ENCODE data around the gene HBEGF.

HBEGF gene

DNA sequence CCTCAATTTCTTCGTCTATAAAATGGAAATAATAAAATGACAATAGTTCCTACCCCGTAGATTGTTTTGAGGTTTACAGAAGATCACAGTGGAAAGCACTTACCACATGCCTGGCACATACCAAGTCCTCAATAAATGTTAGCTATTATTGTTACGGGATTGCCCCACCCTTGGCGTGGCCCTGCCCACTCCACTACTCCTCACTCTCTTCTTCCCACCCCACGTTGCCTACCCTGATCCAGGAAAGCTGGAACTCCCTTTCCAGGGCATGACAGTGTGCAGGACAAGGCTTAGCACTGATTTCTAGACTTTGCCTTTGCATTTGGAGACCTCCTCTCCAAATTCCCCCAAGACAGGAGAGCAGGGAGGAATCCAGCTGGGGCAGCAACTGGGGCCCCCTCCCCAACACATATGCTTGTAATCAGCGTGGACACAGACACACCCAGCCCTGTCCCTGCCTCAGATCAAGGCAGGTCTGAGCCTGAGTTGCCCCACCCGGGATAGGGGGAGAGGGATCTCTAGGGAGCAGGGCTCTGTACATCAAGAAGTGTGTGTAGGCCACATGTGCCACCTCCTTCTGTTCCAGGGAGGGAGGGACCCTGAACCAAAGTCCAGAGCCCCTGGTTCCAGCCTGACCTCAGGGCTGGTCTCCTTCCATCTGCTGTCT is 20.3 kb upstream of the HBEGF start:
- no peak overlapping the region for H3K4me3 ChIP-seq (ENCODE audit: low read depth, low read length)
- TF ChIP-seq, protein P1, sequence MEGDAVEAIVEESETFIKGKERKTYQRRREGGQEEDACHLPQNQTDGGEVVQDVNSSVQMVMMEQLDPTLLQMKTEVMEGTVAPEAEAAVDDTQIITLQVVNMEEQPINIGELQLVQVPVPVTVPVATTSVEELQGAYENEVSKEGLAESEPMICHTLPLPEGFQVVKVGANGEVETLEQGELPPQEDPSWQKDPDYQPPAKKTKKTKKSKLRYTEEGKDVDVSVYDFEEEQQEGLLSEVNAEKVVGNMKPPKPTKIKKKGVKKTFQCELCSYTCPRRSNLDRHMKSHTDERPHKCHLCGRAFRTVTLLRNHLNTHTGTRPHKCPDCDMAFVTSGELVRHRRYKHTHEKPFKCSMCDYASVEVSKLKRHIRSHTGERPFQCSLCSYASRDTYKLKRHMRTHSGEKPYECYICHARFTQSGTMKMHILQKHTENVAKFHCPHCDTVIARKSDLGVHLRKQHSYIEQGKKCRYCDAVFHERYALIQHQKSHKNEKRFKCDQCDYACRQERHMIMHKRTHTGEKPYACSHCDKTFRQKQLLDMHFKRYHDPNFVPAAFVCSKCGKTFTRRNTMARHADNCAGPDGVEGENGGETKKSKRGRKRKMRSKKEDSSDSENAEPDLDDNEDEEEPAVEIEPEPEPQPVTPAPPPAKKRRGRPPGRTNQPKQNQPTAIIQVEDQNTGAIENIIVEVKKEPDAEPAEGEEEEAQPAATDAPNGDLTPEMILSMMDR (IDR thresholded peaks at IDR 0.05; ENCODE audit: control insufficient read depth, extremely low read depth, insufficient read depth) = no peak
- DNase-seq (ENCODE audit: low read depth) = no peak

DNA sequence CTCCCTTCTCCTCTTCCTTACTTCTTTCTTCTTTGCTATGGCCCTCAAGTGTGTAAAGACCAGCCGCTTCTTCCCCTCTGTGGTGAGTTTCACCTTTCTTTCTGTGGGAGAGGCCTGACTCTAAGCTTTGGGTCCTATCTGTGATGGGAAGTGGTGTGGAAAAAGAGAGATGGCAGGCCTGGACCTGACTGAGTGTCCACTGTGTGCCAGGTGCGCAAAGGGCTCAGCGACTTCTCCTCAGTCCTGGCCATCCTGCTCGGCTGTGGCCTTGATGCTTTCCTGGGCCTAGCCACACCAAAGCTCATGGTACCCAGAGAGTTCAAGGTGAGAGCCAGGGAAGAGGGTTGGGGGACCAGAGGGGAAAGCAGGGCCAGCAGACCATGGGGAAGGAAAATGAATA is 19.5 kb upstream of the HBEGF start:
- TF ChIP-seq, protein P1 (IDR thresholded peaks at IDR 0.05; ENCODE audit: control insufficient read depth, extremely low read depth, insufficient read depth) = no peak
- no peak for DNase-seq (ENCODE audit: low read depth)
- H3K4me3 ChIP-seq (ENCODE audit: low read depth, low read length) = no peak overlapping the region

DNA sequence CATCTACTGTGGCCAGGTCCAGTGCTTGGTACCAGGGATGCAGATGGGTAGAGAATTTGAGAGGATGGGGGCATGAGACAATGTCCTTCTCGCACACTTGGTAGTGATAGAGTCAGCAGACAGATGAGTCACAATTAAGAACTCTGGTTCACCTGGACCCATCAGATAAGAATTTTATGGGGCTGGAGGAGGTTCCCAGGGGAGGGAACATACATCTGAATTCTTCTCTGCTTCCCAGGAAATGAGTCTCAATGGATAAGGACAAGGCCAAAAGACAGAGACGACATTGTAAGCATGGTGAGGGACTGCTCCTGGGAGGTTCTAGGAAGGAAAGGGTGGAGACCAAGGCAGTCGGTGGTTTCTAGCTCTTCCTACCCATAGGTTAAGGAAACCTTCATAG is 18.9 kb upstream of the HBEGF start:
- TF ChIP-seq, protein P1 (IDR thresholded peaks at IDR 0.05; ENCODE audit: control insufficient read depth, extremely low read depth, insufficient read depth) = no peak
- H3K4me3 ChIP-seq (ENCODE audit: low read depth, low read length) = no peak overlapping the region
- peak; percentile 55 for DNase-seq (ENCODE audit: low read depth)

DNA sequence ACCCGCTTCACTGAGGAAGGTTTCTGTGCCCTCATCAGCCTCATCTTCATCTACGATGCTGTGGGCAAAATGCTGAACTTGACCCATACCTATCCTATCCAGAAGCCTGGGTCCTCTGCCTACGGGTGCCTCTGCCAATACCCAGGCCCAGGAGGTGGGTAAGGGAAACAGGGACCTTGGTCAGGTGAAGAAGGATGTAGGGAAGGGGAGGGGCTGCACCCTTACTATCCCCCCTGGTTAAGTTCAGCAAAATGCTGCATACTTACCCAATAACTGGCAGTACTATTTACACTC is 18.0 kb upstream of the HBEGF start:
- TF ChIP-seq, protein P1 (IDR thresholded peaks at IDR 0.05; ENCODE audit: control insufficient read depth, extremely low read depth, insufficient read depth) = no peak
- DNase-seq (ENCODE audit: low read depth) = no peak
- no peak overlapping the region for H3K4me3 ChIP-seq (ENCODE audit: low read depth, low read length)

DNA sequence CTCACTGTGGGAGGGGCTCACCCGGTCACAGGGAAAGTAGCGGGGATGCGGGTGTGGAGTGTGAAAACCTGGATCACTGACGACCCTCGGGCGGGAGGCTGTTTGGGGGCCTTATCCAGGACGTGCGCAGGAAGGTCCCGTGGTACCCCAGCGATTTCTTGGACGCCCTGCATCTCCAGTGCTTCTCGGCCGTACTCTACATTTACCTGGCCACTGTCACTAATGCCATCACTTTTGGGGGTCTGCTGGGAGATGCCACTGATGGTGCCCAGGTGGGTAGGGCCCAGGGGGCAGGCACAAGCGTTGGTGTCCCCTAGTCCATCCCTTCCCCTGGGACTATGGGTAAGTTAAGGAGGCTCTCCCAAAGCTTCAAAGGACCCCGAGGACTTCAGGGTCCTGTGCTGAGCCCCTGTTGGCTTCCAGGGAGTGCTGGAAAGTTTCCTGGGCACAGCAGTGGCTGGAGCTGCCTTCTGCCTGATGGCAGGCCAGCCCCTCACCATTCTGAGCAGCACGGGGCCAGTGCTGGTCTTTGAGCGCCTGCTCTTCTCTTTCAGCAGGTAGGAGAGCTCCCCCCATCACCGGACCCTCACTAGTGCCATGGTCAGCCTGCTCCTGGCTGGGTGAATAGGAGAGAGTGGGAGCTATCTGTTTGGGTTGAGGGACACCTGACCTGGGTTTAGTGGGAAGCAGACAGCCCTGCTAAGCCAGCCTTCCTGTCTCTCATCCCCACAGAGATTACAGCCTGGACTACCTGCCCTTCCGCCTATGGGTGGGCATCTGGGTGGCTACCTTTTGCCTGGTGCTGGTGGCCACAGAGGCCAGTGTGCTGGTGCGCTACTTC is 17.4 kb upstream of the HBEGF start:
- no peak for DNase-seq (ENCODE audit: low read depth)
- TF ChIP-seq, protein P1 (IDR thresholded peaks at IDR 0.05; ENCODE audit: control insufficient read depth, extremely low read depth, insufficient read depth) = no peak
- peak overlapping the region; percentile 58 for H3K4me3 ChIP-seq (ENCODE audit: low read depth, low read length)

DNA sequence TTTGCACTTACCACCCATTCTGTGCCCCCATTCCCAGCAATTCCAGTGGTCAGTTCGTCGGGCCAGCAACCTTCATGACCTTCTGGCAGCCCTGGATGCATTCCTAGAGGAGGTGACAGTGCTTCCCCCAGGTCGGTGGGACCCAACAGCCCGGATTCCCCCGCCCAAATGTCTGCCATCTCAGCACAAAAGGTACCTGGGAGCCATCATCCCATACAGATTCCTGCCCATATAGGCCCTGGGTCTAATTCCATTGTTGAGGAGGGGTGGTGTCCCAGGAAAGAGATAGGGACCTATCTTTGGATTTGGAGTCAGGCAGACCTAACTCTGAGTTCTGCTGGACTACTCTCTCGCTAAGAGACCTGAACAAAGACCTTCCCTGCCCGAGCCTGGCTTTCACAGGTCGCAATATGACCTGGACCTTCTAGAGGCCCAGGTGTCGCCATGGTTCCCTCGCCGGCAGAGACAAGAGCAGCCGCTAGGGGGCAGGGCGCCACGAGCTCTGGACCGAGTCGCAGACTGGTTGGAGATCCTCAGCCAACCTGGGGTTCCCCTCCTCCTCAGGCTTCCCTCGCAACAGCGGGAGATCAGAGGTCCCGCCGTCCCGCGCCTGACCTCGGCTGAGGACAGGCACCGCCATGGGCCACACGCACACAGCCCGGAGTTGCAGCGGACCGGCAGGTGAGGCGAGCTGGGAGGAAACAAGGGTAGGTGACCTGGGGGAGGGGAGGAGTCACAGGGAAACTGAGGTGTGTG is 16.6 kb upstream of the HBEGF start:
- H3K4me3 ChIP-seq (ENCODE audit: low read depth, low read length) = peak overlapping the region; percentile 58
- DNase-seq (ENCODE audit: low read depth) = no peak
- TF ChIP-seq, protein P1 (IDR thresholded peaks at IDR 0.05; ENCODE audit: control insufficient read depth, extremely low read depth, insufficient read depth) = peak; percentile 98

Measured in LNCaP clone FGC (cell line).